MM.1S (cell line): ENCODE measurements around the gene ANTXRL.

Experiments used
- CTCF ChIP-seq: fragments of 300-600 bp; sonication (generic); IDR thresholded peaks from 2 replicates; pipeline ENCODE4 v1.5.1; 2016; ENCODE audit warnings: antibody characterized with exemption, low read length, mixed read lengths
- EZH2 ChIP-seq: fragments of 300-600 bp; sonication (generic); optimal IDR thresholded peaks from 2 replicates; pipeline ENCODE3; 2017; ENCODE audit warnings: low read depth, mild to moderate bottlenecking, antibody characterized with exemption, low read length, mixed read lengths
- EZH2phosphoT487 ChIP-seq: fragments of 300-600 bp; sonication (generic); IDR thresholded peaks from 2 replicates; pipeline ENCODE4 v1.6.1; 2018; ENCODE audit warnings: antibody characterized with exemption, low read length

- TF ChIP-seq CTCF (no peak), EZH2 (no peak), EZH2phosphoT487 (no peak)
These were observed 45.9 kb upstream of the ANTXRL start for GRCh38 chr10:46240684-46241565.
